Adrenal gland (tissue), 12 donors: ENCODE measurements around the gene NOC2L. TPM values are rescaled to one million over a fixed set of nuclear protein-coding genes. Genes with fewer than 3 reads are reported as not detected.
A peak's percentile ranks its signal among the peaks of the same experiment; 100 is the strongest.

Source experiments
- DNase-seq, 7 donors: peaks; one replicate each; pipeline ENCODE4 v3.0.0-alpha.2; 2019 to 2020
- H3K27ac ChIP-seq, 5 donors: fragments of 200-600 bp; sonication (generic) in 4 of 5; 1 replicate in 3 of 5; 2 replicates in 2 of 5; pipeline versions ENCODE4 v1.5.1 to v1.8.0; 2016 to 2020; ENCODE audit warnings: mild to moderate bottlenecking in 1 of 5
- H3K27me3 ChIP-seq: fragments of 200-600 bp; 2 replicates; pipeline ENCODE4 v1.8.0; 2021
- H3K36me3 ChIP-seq, 2 donors: fragments of 200-600 bp; replicated peaks in 1 of 2; 1 replicate in 1 of 2; 2 replicates in 1 of 2; pipeline versions ENCODE4 v1.5.1 to v1.8.0; 2018 to 2022
- H3K4me1 ChIP-seq, 2 donors: fragments of 200-600 bp; replicated peaks in 1 of 2; 1 replicate in 1 of 2; 2 replicates in 1 of 2; pipeline versions ENCODE4 v1.5.1 to v1.8.0; 2018 to 2021
- H3K4me3 ChIP-seq, 4 donors: fragments of 200-600 bp; sonication (generic) in 3 of 4; one replicate each; pipeline ENCODE4 v1.5.1; 2016 to 2018
- H3K9me3 ChIP-seq, 3 donors: fragments of 200-600 bp; sonication (generic) in 1 of 3; replicated peaks in 1 of 3; 1 replicate in 2 of 3; 2 replicates in 1 of 3; pipeline versions ENCODE4 v1.5.1 to v1.8.0; 2016 to 2021
- CTCF ChIP-seq, 6 experiments: fragments of 450-650 bp in 4 of 6; fragments of 200-600 bp in 2 of 6; sonication (generic) in 1 of 6; IDR thresholded peaks; 1 replicate in 5 of 6; 2 replicates in 1 of 6; pipeline versions ENCODE4 v1.5.1 to v1.8.0; 2016 to 2021; ENCODE audit warnings: antibody characterized with exemption in 6 of 6, mild to moderate bottlenecking in 2 of 6, moderate library complexity in 1 of 6
- POLR2A ChIP-seq, 2 donors: fragments of 450-650 bp; IDR thresholded peaks; one replicate each; pipeline ENCODE4 v1.6.1; 2017; ENCODE audit warnings: antibody characterized with exemption in 2 of 2, mild to moderate bottlenecking in 2 of 2, moderate library complexity in 1 of 2
- WGBS, 4 donors: extraction: QIAGEN DNeasy Blood & Tissue Kit in 2 of 4; methylation state at CpG; one replicate each; pipeline versions ENCODE4 v1.1.5 to v1.1.7; 2013 to 2017; 5-methylcytosine and 5-hydroxymethylcytosine counted together
- intact Hi-C, 2 donors: fragments of 100-400 bp; cut with DNase I; formaldehyde crosslinking; loops; one replicate each; pipeline versions ENCODE4 v1.14.1 to v1.15.0; 2022 to 2023
- polyA plus RNA-seq, 3 donors: library from polyadenylated mRNA; stranded (reverse); fragments of 200-250 nt in 2 of 3; fragments of 350-450 nt in 1 of 3; fragmentation: Illumina TruSeq in 1 of 3; extraction: RNeasy Lipid Tissue Mini Kit (QIAGEN cat#74804) in 1 of 3; gene quantifications; one replicate each; pipeline ENCODE4 v1.2.3, GENCODE V29; 2013 to 2014
- total RNA-seq, 9 donors: library from RNA; depleted of rRNA in 4 of 9; stranded (reverse); fragments of >200 nt in 4 of 9; fragments of 120-200 nt in 1 of 9; fragmentation: NEBNext Ultra II Directional in 1 of 9; extraction: Animal tissue kit (Norgen Biotek cat#: 25700) in 1 of 9; gene quantifications; one replicate each; pipeline versions ENCODE4 v1.1.0 to v1.2.4, GENCODE V29; 2013 to 2023
- donor health status: healthy with polysubstance abuse.
- donor health status: Bipolar disorder and iron deficiency.
- donor health status: DM: yes; HTN: yes; CAD: no.
- donor health status: DM: no; HTN: no; CAD: no.
- donor health status: DM: no; HTN: no; CAD: no.
- donor health status: DM: yes; HTN: yes; CAD: no.

NOC2L gene
- total and polyA plus RNA-seq, 12 donors: 22.4 to 97.7 (median 43.6) TPM

GRCh38 chr1:1001057-1001783 lies 42.2 kb upstream of the NOC2L start:
- H3K9me3 ChIP-seq: no peaks in the 10 kb centered on the region
- intact Hi-C loops: no loop called here
- peak in 1 of 7 donors; percentile 8 for DNase-seq
- WGBS, 4 donors: 2 to 5% (median 3%) methylated on average over 14 to 58 of the region's 58 CpGs
- no peaks in the 10 kb centered on the region for H3K36me3 ChIP-seq
- H3K4me3 ChIP-seq: peak overlapping the region in 1 of 4 donors; percentile 64
- peaks cover 65% of the 10 kb centered on the region for H3K27me3 ChIP-seq
- peak overlapping the region in 3 of 5 donors; percentile 14 to 91 (median 89) for H3K27ac ChIP-seq
- peaks cover 13 to 43% of the 10 kb centered on the region in 2 donors for H3K4me1 ChIP-seq
- no peak for TF ChIP-seq POLR2A (IDR thresholded peaks at IDR 0.05)
- TF ChIP-seq CTCF (IDR thresholded peaks at IDR 0.05): peak in 1 of 6 experiments; percentile 0

- intact Hi-C loops: no loop called here
- 1 to 20% (median 3%) methylated on average over 1 to 75 of the region's 75 CpGs for WGBS, 4 donors
- H3K4me1 ChIP-seq: peaks cover 13 to 43% of the 10 kb centered on the region in 2 donors
- TF ChIP-seq POLR2A (IDR thresholded peaks at IDR 0.05): no peak
- TF ChIP-seq CTCF (IDR thresholded peaks at IDR 0.05): peak in 1 of 6 experiments; percentile 3
- peak overlapping the region in 4 of 5 donors; percentile 56 to 91 (median 88) for H3K27ac ChIP-seq
- H3K4me3 ChIP-seq: peak overlapping the region in 2 of 4 donors; percentile 26 to 64
- H3K27me3 ChIP-seq: peaks cover 62% of the 10 kb centered on the region
- peak in 6 of 7 donors; percentile 49 to 79 (median 66) for DNase-seq
- no peaks in the 10 kb centered on the region for H3K9me3 ChIP-seq
- no peaks in the 10 kb centered on the region for H3K36me3 ChIP-seq
Observed at GRCh38 chr1:1000357-1001056, 41.5 kb upstream of the NOC2L start.

GRCh38 chr1:999725-1000356 lies 40.8 kb upstream of the NOC2L start, which contains the start of gene HES4:
Gene HES4 (minus strand): TSS chr1:1000097. CDS start chr1:999973, 124 bp downstream.
- intact Hi-C loops: no loop called here
- H3K9me3 ChIP-seq: no peaks in the 10 kb centered on the region
- TF ChIP-seq CTCF (IDR thresholded peaks at IDR 0.05) (no peak), POLR2A (IDR thresholded peaks at IDR 0.05) (peak; percentile 32 to 71)
- H3K4me1 ChIP-seq: peaks cover 6 to 37% of the 10 kb centered on the region in 2 donors
- H3K27ac ChIP-seq: peak within 1 kb of the TSS in 4 of 5 donors; percentile 56 to 91 (median 88)
- H3K36me3 ChIP-seq: no peaks in the 10 kb centered on the region
- H3K27me3 ChIP-seq: peaks cover 64% of the 10 kb centered on the region
- peak; percentile 60 to 88 (median 78) for DNase-seq
- peak within 1 kb of the TSS in 2 of 4 donors; percentile 26 to 64 for H3K4me3 ChIP-seq
- 0 to 2% (median 1%) methylated on average over 14 to 95 of the region's 95 CpGs for WGBS, 4 donors
